Body of pancreas (tissue), 4 donors: ENCODE results near the gene DCLK2. TPM values are rescaled to one million over a fixed set of nuclear protein-coding genes. Genes with fewer than 3 reads are reported as not detected.

Experiments used
- ATAC-seq: fragments of 150-250 bp; one replicate; pipeline ENCODE4 v1.9.1; 2016
- DNase-seq, 4 donors: peaks; one replicate each; pipeline ENCODE4 v3.0.0-alpha.2; 2019
- H3K27ac ChIP-seq, 4 donors: fragments of 200-600 bp; sonication (generic); 1 replicate in 3 of 4; 2 replicates in 1 of 4; pipeline versions ENCODE4 v1.5.1 to v1.6.1; 2016 to 2019; ENCODE audit warnings: mild to moderate bottlenecking in 1 of 4, mixed read lengths in 1 of 4, moderate library complexity in 1 of 4
- H3K27me3 ChIP-seq, 2 donors: fragments of 200-600 bp; sonication (generic); one replicate each; pipeline ENCODE4 v1.6.0; 2016; ENCODE audit warnings: mild to moderate bottlenecking in 1 of 2
- H3K36me3 ChIP-seq, 2 donors: fragments of 200-600 bp; sonication (generic); replicated peaks in 1 of 2; 2 replicates each; pipeline ENCODE4 v1.5.1; 2016; ENCODE audit warnings: low read depth in 2 of 2; ENCODE audit not compliant: insufficient read depth in 1 of 2
- H3K4me1 ChIP-seq: fragments of 200-600 bp; sonication (generic); one replicate; pipeline ENCODE4 v1.6.0; 2016
- H3K4me3 ChIP-seq, 2 donors: fragments of 200-600 bp; sonication (generic); 1 replicate in 1 of 2; 2 replicates in 1 of 2; pipeline ENCODE4 v1.5.1; 2016 to 2019
- H3K9me3 ChIP-seq, 3 donors: fragments of 200-600 bp; sonication (generic); 1 replicate in 2 of 3; 2 replicates in 1 of 3; pipeline ENCODE4 v1.5.1; 2016
- CTCF ChIP-seq, 7 experiments: fragments of 450-650 bp in 4 of 7; fragments of 200-600 bp in 3 of 7; sonication (generic) in 3 of 7; IDR thresholded peaks; one replicate each; pipeline ENCODE4 v1.5.1; 2016 to 2019; ENCODE audit warnings: antibody characterized with exemption in 7 of 7
- POLR2A ChIP-seq, 3 donors: fragments of 450-650 bp; IDR thresholded peaks; one replicate each; pipeline ENCODE4 v1.6.1; 2016; ENCODE audit warnings: antibody characterized with exemption in 3 of 3, mild to moderate bottlenecking in 2 of 3
- WGBS, 2 donors: methylation state at CpG; one replicate each; pipeline ENCODE4 v1.1.5; 2017; 5-methylcytosine and 5-hydroxymethylcytosine counted together
- intact Hi-C: fragments of 100-400 bp; cut with DNase I; formaldehyde crosslinking; loops from one replicate; pipeline ENCODE4 v1.15.1; 2023
- total RNA-seq, 2 donors: library from RNA; depleted of rRNA; stranded (reverse); fragments of >200 nt; gene quantifications; one replicate each; pipeline ENCODE4 v1.1.0, GENCODE V29; 2016

Gene DCLK2
- total RNA-seq, 2 donors from 2014 or later, result 3.6 to 4.6 TPM

GRCh38 chr4:150242820-150243458, 164.7 kb downstream of the DCLK2 start:
- no peaks in the 10 kb centered on the region for H3K36me3 ChIP-seq
- no peaks in the 10 kb centered on the region for H3K27me3 ChIP-seq
- no peak overlapping the region for H3K27ac ChIP-seq
- TF ChIP-seq POLR2A (IDR thresholded peaks at IDR 0.05), result no peak
- TF ChIP-seq CTCF (IDR thresholded peaks at IDR 0.05), result peak; percentile 59 to 89 (median 81)
- 42 to 45% methylated on average over 6 of the region's 6 CpGs for WGBS, 2 donors
- peak; percentile 55 for ATAC-seq
- intact Hi-C loops, result loop anchor here (10.0 kb wide), 1 partner anchor 238 kb away; no protein-coding TSS in a partner anchor
- peak in 3 of 4 donors; percentile 18 to 50 (median 39) for DNase-seq
- peaks cover 12% of the 10 kb centered on the region for H3K4me1 ChIP-seq
- no peaks in the 10 kb centered on the region for H3K9me3 ChIP-seq
- no peak overlapping the region for H3K4me3 ChIP-seq

GRCh38 chr4:150243932-150244331, 165.7 kb downstream of the DCLK2 start:
- DNase-seq, result no peak
- H3K4me1 ChIP-seq, result peaks cover 12% of the 10 kb centered on the region
- 77 to 94% methylated on average over 2 of the region's 2 CpGs for WGBS, 2 donors
- no peaks in the 10 kb centered on the region for H3K9me3 ChIP-seq
- TF ChIP-seq POLR2A (IDR thresholded peaks at IDR 0.05) (no peak), CTCF (IDR thresholded peaks at IDR 0.05) (no peak)
- H3K4me3 ChIP-seq, result no peak overlapping the region
- ATAC-seq, result no peak
- H3K27me3 ChIP-seq, result no peaks in the 10 kb centered on the region
- intact Hi-C loops, result loop anchor here (10.0 kb wide), 1 partner anchor 239 kb away; no protein-coding TSS in a partner anchor
- no peaks in the 10 kb centered on the region for H3K36me3 ChIP-seq
- peak overlapping the region in 1 of 4 donors; percentile 2 for H3K27ac ChIP-seq

DNA sequence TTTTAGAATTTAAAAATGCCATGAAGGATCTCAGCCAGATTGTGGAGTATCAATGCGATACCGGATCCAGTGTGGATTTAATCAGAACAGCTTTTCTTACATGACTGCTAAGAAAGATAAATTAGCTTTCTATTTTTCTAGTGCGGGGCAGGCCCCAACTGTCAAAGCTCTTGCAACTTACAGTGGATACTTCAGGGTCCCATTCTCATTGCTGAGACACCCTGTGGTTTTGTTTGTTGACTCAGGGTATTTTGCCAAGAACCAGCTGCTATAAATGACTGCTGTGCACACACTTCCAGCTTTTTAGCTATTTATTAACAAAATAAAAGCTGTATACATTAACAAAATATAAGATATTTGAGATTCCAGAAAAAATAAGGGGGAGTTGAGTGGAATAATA, 166.4 kb downstream of the DCLK2 start:
- peak in 2 of 4 donors; percentile 16 to 18 for DNase-seq
- TF ChIP-seq CTCF (IDR thresholded peaks at IDR 0.05) (no peak), POLR2A (IDR thresholded peaks at IDR 0.05) (no peak)
- no peak overlapping the region for H3K4me3 ChIP-seq
- peak overlapping the region in 1 of 4 donors; percentile 2 for H3K27ac ChIP-seq
- no peaks in the 10 kb centered on the region for H3K27me3 ChIP-seq
- WGBS, 2 donors, result 4 to 19% methylated on average over 3 of the region's 3 CpGs
- no peak for ATAC-seq
- intact Hi-C loops, result loop anchor here (10.0 kb wide), 1 partner anchor 240 kb away; no protein-coding TSS in a partner anchor
- no peaks in the 10 kb centered on the region for H3K9me3 ChIP-seq
- H3K36me3 ChIP-seq, result no peaks in the 10 kb centered on the region
- peaks cover 12% of the 10 kb centered on the region for H3K4me1 ChIP-seq

DNA sequence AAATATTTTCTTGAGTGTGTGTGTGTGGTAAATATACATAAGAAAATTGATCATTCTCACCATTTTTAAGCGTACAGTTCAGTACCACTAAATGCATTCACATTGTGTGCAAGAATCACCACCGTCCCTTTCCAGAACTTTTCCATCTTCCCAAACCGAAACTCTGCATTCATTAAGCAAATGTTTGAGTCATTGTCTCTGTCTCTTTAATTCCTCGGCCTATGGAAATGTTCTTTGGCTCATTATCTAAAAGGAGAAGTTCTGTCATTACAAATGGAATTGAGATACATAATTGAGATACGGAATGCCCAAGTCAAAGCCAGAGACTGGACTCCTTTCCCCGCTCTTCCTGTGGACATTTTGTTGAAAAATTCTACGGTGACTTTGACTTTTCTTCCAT, 168.9 kb downstream of the DCLK2 start:
- intact Hi-C loops, result loop anchor here (10.0 kb wide), 1 partner anchor 242 kb away; no protein-coding TSS in a partner anchor
- H3K9me3 ChIP-seq, result no peaks in the 10 kb centered on the region
- no peak overlapping the region for H3K4me3 ChIP-seq
- WGBS, 2 donors, result 93 to 94% methylated on average over 7 of the region's 7 CpGs
- ATAC-seq, result no peak
- H3K27me3 ChIP-seq, result no peaks in the 10 kb centered on the region
- no peaks in the 10 kb centered on the region for H3K36me3 ChIP-seq
- no peak for DNase-seq
- H3K4me1 ChIP-seq, result peaks cover 12% of the 10 kb centered on the region
- TF ChIP-seq CTCF (IDR thresholded peaks at IDR 0.05), result no peak
- no peak for TF ChIP-seq POLR2A (IDR thresholded peaks at IDR 0.05)
- H3K27ac ChIP-seq, result no peak overlapping the region

DNA sequence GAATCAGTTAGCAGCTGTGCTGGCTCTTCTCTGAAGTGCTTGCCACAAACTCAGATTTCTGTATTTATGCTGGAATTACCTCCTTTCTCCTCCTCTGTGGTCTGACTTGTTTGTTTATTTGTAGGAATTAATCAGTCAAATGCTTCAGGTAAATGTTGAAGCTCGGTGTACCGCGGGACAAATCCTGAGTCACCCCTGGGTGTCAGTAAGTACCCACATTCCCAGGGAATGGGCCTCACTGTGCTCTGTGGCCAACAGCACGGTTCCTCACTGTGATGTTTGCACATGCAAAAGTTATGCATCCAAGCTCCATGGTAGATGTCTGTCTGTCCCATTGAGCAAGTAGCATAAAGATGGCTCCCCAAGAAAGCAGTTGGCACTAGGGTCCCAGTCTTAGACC, 169.9 kb downstream of the DCLK2 start:
- intact Hi-C loops, result loop anchor here (10.0 kb wide), 1 partner anchor 243 kb away; no protein-coding TSS in a partner anchor
- H3K9me3 ChIP-seq, result no peaks in the 10 kb centered on the region
- H3K4me3 ChIP-seq, result no peak overlapping the region
- peaks cover 12% of the 10 kb centered on the region for H3K4me1 ChIP-seq
- no peak for DNase-seq
- TF ChIP-seq CTCF (IDR thresholded peaks at IDR 0.05) (no peak), POLR2A (IDR thresholded peaks at IDR 0.05) (no peak)
- H3K27me3 ChIP-seq, result no peaks in the 10 kb centered on the region
- H3K36me3 ChIP-seq, result no peaks in the 10 kb centered on the region
- ATAC-seq, result no peak
- 83 to 86% methylated on average over 4 of the region's 4 CpGs for WGBS, 2 donors
- H3K27ac ChIP-seq, result no peak overlapping the region
